Fibroblast of pulmonary artery (primary cell): ENCODE results near the gene C8A.

Experiments
- DNase-seq: peaks from one replicate; pipeline ENCODE4 v3.0.0-alpha.2; 2010; ENCODE audit warnings: low read depth
- H3K4me3 ChIP-seq: replicated peaks from 2 replicates; pipeline ENCODE4 v1.5.1; 2011; ENCODE audit warnings: low read depth, mild to moderate bottlenecking, control low read depth, low read length, moderate library complexity
- CTCF ChIP-seq: IDR thresholded peaks from 2 replicates; pipeline ENCODE4 v1.5.1; 2011; ENCODE audit warnings: mild to moderate bottlenecking, control low read depth, low read length, inconsistent platforms; ENCODE audit errors: missing control alignments

C8A gene

DNA sequence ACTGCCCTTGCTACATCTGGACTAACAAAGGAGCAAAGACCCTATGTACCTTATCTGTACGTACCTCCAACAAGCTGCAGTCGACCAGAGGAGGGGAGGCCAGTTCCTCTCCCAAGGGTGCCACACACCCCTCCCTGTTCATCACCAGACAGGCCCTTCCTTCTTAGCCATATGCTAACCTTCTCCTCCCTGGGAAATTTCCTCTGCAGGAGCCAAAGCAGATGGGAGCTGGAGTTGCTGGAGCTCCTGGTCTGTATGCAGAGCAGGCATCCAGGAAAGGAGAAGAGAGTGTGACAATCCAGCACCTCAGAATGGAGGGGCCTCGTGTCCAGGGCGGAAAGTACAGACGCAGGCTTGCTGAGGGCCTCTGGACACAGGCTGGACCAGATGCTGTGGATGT is 62.8 kb downstream of the C8A start:
- DNase-seq, result no peak
- no peak overlapping the region for H3K4me3 ChIP-seq
- TF ChIP-seq CTCF, result no peak

DNA sequence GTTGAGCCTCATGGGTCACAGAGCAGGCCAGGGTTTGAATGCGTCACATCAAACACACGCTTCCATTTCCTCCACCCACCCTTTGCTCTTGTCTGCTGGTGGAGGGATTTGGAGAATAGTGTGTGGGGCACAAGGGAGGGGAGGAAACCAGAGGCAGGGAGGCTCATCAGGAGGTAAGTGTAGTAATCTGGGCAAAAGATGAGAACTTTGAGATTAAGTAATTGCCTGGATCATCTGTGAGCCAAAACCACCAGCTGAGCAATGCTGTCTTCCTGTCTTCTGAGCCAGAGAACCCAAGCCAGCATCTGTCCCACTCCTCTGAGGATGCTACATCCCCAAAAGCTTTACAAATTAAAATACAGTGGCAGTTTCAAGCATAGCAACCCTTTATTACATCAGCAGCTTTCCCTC is 66.0 kb downstream of the C8A start:
- H3K4me3 ChIP-seq, result no peak overlapping the region
- peak; percentile 63 for DNase-seq
- TF ChIP-seq CTCF, result no peak

- no peak for TF ChIP-seq CTCF
- no peak overlapping the region for H3K4me3 ChIP-seq
- DNase-seq, result peak; percentile 55
Observed at GRCh38 chr1:56921479-56921878, 66.9 kb downstream of the C8A start.

GRCh38 chr1:56922070-56922469 is 67.5 kb downstream of the C8A start:
- DNase-seq, result no peak
- no peak for TF ChIP-seq CTCF
- no peak overlapping the region for H3K4me3 ChIP-seq

DNA sequence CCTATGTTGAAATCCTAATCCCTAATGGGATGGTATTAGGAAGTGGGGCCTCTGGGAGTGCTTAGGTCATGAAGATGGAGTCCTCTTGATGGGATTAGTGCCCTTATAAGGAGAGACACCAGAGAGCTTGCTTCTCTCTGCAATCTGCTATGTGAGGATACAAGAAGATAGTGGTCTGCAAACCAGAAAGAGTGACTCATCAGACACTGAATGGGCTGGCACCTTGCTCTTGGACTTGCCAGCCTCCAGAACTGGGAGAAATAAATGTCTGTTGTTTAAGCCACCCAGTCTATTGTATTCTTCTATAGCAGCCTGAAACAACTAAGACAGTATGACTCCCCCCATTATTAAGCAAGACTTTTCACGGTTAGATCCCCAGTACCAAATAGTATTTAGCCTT is 67.9 kb downstream of the C8A start:
- no peak overlapping the region for H3K4me3 ChIP-seq
- DNase-seq, result no peak
- TF ChIP-seq CTCF, result no peak

- DNase-seq, result no peak
- TF ChIP-seq CTCF, result no peak
- H3K4me3 ChIP-seq, result no peak overlapping the region
Observed at GRCh38 chr1:56923201-56923600, 68.6 kb downstream of the C8A start.

DNA sequence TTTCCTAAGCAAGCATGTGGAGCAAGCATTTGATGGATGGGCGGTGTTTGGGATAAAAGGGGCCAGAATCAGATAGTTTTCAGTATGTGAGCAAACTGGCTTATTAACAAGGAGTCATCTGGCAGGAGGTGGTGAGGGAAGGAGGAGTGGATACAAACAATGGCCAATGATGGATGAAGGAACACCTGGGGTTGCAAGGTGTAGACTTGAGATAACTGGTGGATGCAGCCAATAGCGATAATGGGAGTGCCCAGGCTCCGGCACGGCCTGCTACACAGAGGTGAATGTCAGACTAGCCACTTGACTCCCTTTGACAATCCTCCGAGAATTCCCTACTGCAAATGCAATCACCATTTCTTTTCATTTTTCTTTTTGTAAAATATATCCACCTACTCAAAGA is 69.5 kb downstream of the C8A start:
- no peak for DNase-seq
- TF ChIP-seq CTCF, result no peak
- H3K4me3 ChIP-seq, result no peak overlapping the region
